Measurements from ENCODE around the gene FOXM1. TPM values are rescaled to one million over a fixed set of nuclear protein-coding genes. Genes with fewer than 3 reads are reported as not detected.

Gene FOXM1
- total RNA-seq, 2 experiments from 2014 or later, result 102 to 109 TPM

DNA sequence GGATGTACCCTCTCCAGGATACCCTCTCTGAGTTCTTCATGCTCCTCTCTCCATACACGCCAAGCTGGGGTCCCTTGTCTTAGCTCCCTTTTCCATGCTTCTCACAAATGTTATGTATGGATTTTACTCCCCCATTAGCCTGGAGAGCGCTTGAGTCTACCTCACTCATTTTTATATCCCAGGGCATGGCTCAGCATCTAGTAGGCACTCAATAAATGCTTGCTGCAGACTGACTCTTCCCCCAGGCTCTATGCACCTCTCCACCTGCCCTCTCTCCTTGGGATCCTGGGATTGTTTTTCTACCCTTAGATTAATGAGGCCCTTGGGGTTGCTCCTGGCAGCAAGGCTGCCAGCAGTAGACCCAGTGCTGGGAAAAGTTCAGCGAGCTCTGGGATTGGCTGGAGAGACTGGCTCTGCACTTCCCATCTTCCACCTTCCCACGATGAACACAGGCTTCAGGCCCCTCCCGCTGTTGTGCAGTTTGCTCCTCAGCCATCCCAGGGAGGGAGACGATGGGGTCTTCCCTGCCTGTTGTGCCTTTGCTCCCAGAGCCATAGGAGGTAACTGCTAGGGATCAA, 44.3 kb downstream of the FOXM1 start:
- CTCF ChIA-PET, result no interaction called here
- Mint-ChIP-seq H3K27ac (no peak overlapping the region), H3K27me3 (no peaks in the 10 kb centered on the region), H3K4me3 (no peak overlapping the region), H3K36me3 (ENCODE audit: low read depth) (peaks cover 10% of the 10 kb centered on the region), H3K4me1 (no peaks in the 10 kb centered on the region), H3K9me3 (no peaks in the 10 kb centered on the region)
- POLR2A ChIA-PET, result no interaction called here
- DNase-seq, result no peak

DNA sequence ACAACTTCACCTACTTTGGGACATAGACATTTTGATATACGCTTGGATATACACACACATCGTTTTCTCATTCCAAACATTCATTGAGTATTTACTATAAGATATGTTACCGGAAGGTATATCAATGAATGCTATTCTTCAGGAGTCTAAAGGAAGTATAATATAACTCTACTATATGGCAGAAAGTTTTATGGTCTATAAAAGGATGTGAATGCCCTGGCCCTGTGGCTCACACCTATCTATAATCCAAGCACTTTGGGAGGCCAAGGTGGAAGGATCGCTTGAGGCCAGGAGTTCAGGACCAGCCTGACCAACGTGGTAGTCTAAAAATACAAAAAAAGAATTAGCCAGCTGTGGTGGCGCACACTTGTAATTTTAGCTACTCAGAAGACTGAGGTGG, 47.7 kb downstream of the FOXM1 start:
- CTCF ChIA-PET, result no interaction called here
- H3K27ac Mint-ChIP-seq, result no peak overlapping the region
- H3K4me3 Mint-ChIP-seq, result no peak overlapping the region
- POLR2A ChIA-PET, result no interaction called here
- peaks cover 21% of the 10 kb centered on the region for H3K36me3 Mint-ChIP-seq (ENCODE audit: low read depth)
- no peaks in the 10 kb centered on the region for H3K9me3 Mint-ChIP-seq
- DNase-seq, result no peak
- H3K4me1 Mint-ChIP-seq, result no peaks in the 10 kb centered on the region
- no peaks in the 10 kb centered on the region for H3K27me3 Mint-ChIP-seq

DNA sequence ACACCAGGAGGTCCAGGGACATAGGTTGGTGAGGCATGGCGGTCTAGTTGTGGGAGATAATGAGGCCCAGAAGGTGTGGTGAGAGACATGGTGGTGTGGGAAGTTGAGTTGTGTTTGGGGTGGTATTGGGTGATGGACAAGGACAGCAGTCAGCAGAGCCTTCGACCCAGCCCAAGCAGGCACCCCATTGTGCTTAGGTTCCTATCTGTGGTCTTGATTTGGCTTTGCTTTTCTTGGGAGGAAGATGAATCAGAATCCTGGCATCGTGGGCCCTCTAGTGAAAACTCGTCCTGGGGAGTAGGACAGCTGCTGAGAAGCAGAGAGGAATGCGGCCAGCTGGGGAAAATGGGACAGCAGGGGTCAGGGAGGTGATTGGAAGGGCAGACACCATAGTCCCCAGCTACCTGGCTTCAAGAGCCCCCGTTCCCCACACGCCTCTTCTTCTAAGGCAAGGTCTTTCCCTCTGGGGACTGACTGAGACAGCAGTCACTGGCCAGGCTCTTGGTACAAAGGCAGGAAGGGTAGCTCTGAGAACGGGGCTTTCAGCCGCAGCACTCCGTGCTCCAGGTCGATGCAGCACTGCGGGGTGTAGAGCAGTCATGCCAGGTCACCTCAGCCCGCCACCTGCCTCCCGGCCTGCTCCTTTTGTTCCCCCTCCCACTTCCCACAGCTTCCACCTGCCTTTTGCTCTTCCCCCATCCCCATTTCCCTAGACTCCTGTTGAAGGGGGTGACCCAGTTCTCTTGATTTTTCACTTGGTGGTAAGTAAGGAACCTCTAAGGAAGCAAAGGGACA, 50.1 kb downstream of the FOXM1 start:
- no peaks in the 10 kb centered on the region for H3K27me3 Mint-ChIP-seq
- no peaks in the 10 kb centered on the region for H3K9me3 Mint-ChIP-seq
- H3K4me3 Mint-ChIP-seq, result no peak overlapping the region
- no peak for DNase-seq
- H3K4me1 Mint-ChIP-seq, result no peaks in the 10 kb centered on the region
- H3K36me3 Mint-ChIP-seq (ENCODE audit: low read depth), result peaks cover 38% of the 10 kb centered on the region
- ChIA-PET CTCF (no interaction called here), POLR2A (no interaction called here)
- no peak overlapping the region for H3K27ac Mint-ChIP-seq

DNA sequence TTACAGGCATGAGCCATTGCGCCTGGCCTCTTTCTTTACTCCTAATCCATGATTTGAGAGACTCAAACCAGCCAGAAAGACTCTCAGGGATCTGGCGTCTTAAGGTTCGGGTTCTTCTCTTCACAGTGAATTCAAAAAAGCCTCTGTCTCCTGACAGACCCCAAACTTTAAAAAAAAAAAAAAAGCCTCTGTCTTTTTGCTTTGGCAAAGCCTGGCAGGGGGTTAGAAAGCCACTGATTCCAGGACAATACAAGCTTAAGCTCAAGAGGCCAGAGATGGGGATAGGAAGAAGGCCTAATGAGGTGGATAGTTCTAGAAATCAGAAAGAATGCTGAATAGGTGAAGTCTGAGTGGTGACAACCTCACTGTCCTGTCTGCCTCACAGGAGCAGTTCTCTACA, 50.9 kb downstream of the FOXM1 start:
- CTCF ChIA-PET, result no interaction called here
- H3K27ac Mint-ChIP-seq, result no peak overlapping the region
- POLR2A ChIA-PET, result no interaction called here
- H3K9me3 Mint-ChIP-seq, result no peaks in the 10 kb centered on the region
- H3K27me3 Mint-ChIP-seq, result no peaks in the 10 kb centered on the region
- no peak overlapping the region for H3K4me3 Mint-ChIP-seq
- no peak for DNase-seq
- no peaks in the 10 kb centered on the region for H3K4me1 Mint-ChIP-seq
- peaks cover 35% of the 10 kb centered on the region for H3K36me3 Mint-ChIP-seq (ENCODE audit: low read depth)

DNA sequence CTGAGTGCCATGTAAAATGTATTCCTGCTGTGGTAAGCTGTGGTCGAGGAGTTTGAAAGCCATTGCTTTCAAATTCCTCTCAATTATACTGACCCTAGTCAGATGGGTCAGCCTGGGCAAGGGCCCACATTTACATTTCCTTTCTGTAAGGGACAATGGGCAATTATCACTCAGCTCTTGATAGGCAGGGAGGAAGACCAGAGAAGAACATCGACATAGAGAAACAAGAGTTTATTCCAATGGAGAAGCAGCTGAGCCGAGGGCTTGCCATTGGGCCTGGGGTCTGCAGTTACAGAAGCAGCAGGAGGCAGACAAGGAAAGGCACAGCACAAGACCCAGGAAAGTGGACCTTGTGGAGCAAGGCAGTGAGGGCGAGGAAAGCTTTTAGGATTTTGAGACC, 51.8 kb downstream of the FOXM1 start:
- ChIA-PET POLR2A (no interaction called here), CTCF (no interaction called here)
- DNase-seq, result no peak
- Mint-ChIP-seq H3K36me3 (ENCODE audit: low read depth) (peaks cover 37% of the 10 kb centered on the region), H3K4me1 (no peaks in the 10 kb centered on the region), H3K9me3 (no peaks in the 10 kb centered on the region), H3K4me3 (no peak overlapping the region), H3K27me3 (no peaks in the 10 kb centered on the region), H3K27ac (no peak overlapping the region)

DNA sequence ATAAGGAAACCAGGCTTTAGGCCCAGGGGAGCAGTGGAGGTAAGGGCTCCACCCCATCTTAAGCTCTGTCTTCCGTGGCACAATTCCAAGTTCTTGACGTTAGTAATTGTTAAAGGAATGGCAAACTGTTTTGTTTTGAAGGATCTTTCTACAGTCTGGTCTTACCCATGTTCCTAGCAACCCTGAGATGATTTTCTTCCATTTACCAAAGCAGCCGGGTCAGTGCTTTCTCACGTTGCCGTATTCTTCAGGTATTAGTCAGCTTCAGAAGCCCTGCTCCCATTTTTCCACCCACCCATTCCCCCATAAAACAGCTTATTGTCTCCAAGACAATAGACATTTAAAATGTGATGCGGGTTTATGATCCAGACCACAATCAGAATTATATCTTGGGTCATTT, 52.4 kb downstream of the FOXM1 start:
- H3K36me3 Mint-ChIP-seq (ENCODE audit: low read depth), result peaks cover 43% of the 10 kb centered on the region
- no peak overlapping the region for H3K27ac Mint-ChIP-seq
- H3K27me3 Mint-ChIP-seq, result no peaks in the 10 kb centered on the region
- ChIA-PET CTCF (no interaction called here), POLR2A (no interaction called here)
- no peak for DNase-seq
- no peaks in the 10 kb centered on the region for H3K9me3 Mint-ChIP-seq
- no peaks in the 10 kb centered on the region for H3K4me1 Mint-ChIP-seq
- no peak overlapping the region for H3K4me3 Mint-ChIP-seq

DNA sequence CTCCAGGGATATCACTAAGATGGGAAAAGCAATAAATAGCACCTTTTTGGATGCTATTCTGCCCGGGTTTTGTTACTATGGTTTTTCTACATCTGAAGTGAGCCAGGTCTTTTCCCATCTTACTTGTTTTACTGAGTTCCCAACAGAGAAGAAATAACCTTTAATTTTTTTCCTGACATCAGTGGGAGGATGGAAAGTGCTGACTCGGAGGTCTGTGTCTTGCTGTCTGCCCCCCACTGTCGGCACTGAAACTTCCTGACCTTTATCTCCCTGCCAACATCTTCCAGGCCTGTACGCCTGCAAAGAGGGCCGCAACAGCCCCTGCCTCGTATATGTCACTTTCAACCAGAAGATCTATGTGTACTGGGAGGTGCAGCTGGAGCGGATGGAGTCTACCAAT, 53.5 kb downstream of the FOXM1 start:
- peaks cover 38% of the 10 kb centered on the region for H3K36me3 Mint-ChIP-seq (ENCODE audit: low read depth)
- H3K27ac Mint-ChIP-seq, result no peak overlapping the region
- no peak overlapping the region for H3K4me3 Mint-ChIP-seq
- ChIA-PET CTCF (no interaction called here), POLR2A (no interaction called here)
- no peaks in the 10 kb centered on the region for H3K4me1 Mint-ChIP-seq
- DNase-seq, result no peak
- H3K27me3 Mint-ChIP-seq, result no peaks in the 10 kb centered on the region
- no peaks in the 10 kb centered on the region for H3K9me3 Mint-ChIP-seq

DNA sequence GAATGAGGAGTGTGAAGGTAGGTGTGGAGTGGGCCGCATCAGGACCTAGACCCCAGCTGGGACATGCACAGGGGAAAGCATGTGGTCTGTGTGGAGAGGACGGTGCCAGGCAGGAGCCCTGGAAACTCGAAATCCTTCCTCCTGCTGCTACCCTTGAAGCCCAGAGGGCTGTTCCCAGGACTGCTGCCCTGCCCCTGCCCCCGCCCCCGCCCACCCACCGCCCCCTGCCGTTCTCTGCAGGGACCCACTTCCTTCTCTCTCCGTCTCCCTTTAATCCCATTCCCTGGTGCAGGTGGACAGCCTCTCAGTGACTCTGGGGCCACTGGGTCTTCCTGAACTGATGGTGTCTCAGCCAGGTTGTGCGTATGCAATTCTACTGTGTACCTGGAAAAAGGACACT, 56.5 kb downstream of the FOXM1 start:
- ChIA-PET CTCF (interaction anchor here (0.9 kb wide), 1 partner anchor 137 kb away, joined by 3 read pairs; no protein-coding TSS in a partner anchor), POLR2A (no interaction called here)
- DNase-seq, result no peak
- no peak overlapping the region for H3K4me3 Mint-ChIP-seq
- H3K4me1 Mint-ChIP-seq, result peaks cover 3% of the 10 kb centered on the region
- no peaks in the 10 kb centered on the region for H3K27me3 Mint-ChIP-seq
- H3K27ac Mint-ChIP-seq, result no peak overlapping the region
- peaks cover 47% of the 10 kb centered on the region for H3K36me3 Mint-ChIP-seq (ENCODE audit: low read depth)
- no peaks in the 10 kb centered on the region for H3K9me3 Mint-ChIP-seq

DNA sequence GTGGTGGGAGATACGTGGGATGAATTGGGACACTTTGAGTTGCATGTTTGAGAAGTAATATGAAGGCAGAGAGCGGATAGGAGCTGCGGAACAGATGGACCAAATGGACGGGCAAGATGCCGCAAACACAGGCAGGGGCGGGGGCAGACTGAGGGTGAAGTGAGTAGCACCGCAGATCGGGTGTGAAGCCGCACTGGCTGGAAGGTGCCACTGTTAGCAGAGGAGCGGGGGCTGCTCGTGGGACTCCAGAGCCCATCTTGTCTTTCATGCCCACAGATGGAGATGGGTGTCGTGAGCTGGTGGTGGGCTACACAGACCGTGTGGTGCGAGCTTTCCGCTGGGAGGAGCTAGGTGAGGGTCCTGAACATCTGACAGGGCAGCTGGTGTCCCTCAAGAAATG, 57.2 kb downstream of the FOXM1 start:
- ChIA-PET CTCF (interaction anchor here (0.9 to 1.1 kb wide), 2 partner anchors 136 to 137 kb away, joined by 3 to 5 read pairs; no protein-coding TSS in a partner anchor), POLR2A (no interaction called here)
- H3K4me3 Mint-ChIP-seq, result no peak overlapping the region
- H3K27me3 Mint-ChIP-seq, result no peaks in the 10 kb centered on the region
- no peaks in the 10 kb centered on the region for H3K9me3 Mint-ChIP-seq
- DNase-seq, result no peak
- H3K27ac Mint-ChIP-seq, result no peak overlapping the region
- H3K36me3 Mint-ChIP-seq (ENCODE audit: low read depth), result peaks cover 42% of the 10 kb centered on the region
- H3K4me1 Mint-ChIP-seq, result peaks cover 6% of the 10 kb centered on the region

DNA sequence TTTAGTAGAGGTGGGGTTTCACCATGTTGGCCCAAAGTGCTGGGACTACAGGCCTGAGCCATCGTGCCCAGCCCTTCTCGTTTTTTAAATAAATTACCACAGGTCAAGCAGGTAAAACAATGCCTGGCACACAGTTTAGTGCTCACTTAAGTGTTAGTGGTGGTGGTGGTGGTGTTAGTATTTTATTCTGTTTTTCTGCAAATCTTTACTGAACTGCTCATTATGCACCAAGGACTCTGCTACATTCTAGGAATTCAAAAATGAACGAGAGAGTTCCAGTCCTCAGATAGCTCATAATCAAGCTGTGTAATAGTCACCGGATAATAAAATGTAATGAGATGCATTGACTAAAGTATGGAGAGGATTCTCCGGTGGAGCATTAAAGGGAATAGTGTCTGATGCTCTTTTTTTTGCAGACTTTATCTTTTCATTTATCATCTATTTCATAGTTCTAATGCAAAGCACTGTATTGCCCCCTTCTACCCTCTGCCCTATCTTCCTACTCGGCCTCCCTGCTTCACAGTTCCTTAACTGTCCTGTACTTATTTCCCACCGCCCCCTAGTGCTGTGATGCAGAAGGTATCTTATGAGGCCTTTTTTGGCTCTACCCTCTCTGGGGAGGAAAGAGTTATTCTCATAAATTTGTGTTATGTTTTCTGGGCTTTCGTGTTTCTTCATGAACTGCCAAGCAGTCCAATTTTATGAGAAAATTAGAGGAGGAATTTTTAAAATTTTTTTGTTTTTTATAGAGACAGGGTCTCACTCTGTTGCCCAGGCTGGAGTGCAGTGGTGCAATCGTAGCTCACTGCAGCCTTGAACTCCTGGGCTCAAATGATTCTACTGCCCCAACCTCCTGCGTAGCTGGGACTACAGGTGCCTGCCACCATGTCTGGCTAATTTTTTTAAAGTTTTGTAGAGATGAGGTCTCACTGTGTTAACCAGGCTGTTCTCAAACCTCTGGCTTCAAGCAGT, 63.5 kb downstream of the FOXM1 start:
- Mint-ChIP-seq H3K27me3 (no peaks in the 10 kb centered on the region), H3K4me1 (peaks cover 27% of the 10 kb centered on the region), H3K36me3 (ENCODE audit: low read depth) (peaks cover 9% of the 10 kb centered on the region), H3K9me3 (no peaks in the 10 kb centered on the region), H3K27ac (peak overlapping the region; percentile 97), H3K4me3 (peak overlapping the region; percentile 99)
- POLR2A ChIA-PET, result interaction anchor here (0.9 to 3.8 kb wide), 7 partner anchors 16 to 130 kb away, joined by 3 to 36 read pairs (median 6); partner anchors contain the start of genes FKBP4, FOXM1 and RHNO1
- CTCF ChIA-PET, result interaction anchor here (1.0 to 3.1 kb wide), 6 partner anchors 13 to 131 kb away, joined by 3 to 14 read pairs (median 4); no protein-coding TSS in a partner anchor
- DNase-seq, result peak; percentile 63

DNA sequence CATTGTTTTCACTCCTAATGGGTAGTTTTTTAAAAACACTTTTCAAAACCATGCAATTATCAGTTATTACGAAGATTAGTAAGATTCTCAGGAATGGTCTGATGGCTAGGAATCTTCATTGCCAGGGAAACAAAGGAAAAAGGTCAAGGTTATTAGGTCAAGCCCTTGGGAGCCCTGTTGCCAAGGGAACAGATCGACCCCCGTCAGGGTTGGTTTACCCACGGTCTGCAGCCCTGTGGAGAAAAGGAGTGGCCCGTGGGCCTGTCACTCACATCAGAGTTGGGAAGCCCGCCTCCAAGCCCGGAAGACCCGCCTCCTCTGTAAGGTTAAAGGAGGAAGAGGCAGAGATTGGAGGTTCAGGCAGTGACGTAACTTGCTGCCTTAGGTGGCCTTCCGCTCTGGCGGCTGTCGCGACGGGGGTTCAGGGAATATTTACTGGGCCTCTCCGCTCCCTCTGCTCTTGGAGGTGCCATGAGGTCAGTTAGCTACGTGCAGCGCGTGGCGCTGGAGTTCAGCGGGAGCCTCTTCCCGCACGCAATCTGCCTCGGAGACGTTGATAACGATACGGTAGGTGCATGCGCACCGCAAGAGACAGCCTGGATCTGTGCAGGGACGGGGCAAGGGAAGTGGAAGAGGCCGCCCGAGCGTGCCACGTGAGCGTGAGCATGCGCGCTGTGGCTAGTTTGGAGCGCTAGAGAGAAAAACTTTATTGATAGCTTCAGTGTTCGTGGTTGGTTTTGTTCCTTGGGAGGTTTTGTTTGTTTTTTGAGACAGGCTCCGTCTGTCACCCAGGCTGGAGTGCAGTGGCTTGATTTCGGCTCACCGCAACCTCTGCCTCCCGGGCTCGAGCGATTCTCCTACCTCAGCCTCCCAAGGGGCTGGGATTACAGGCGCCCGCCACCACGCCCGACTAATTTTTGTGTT, 64.4 kb downstream of the FOXM1 start, which contains the start of gene ITFG2:
ITFG2 (plus strand) TSS at position 379 of the 924 bp plus-strand sequence; CDS start at position 472, 93 bp downstream.
- Mint-ChIP-seq H3K4me3 (peak within 1 kb of the TSS; percentile 99), H3K27ac (peak within 1 kb of the TSS; percentile 97), H3K27me3 (no peaks in the 10 kb centered on the region), H3K36me3 (ENCODE audit: low read depth) (no peaks in the 10 kb centered on the region), H3K4me1 (peaks cover 27% of the 10 kb centered on the region), H3K9me3 (no peaks in the 10 kb centered on the region)
- DNase-seq, result peak; percentile 98
- POLR2A ChIA-PET, result interaction anchor here (0.7 to 3.8 kb wide), 7 partner anchors 15 to 129 kb away, joined by 3 to 36 read pairs (median 6); partner anchors contain the start of genes FKBP4, FOXM1 and RHNO1
- CTCF ChIA-PET, result interaction anchor here (1.6 to 3.1 kb wide), 4 partner anchors 12 to 130 kb away, joined by 3 to 14 read pairs (median 6); no protein-coding TSS in a partner anchor

DNA sequence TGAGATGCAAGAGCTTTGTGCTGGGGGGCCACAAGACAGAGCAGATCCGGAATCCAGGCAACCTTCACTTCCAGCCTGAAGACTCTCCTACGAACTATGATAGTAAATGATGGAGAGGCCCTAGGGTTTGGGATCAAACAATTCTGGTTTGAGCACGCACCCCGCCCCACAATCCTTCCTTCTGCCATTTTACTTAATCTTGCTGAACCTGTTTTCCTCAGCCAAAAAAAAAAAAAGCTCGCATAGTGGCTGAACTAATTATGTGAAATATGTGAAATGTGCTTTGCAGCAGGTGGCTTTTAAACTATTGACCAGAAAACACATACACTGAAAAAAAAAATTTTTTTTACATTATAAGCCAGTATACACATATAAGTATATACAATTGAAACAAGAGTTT, 65.2 kb downstream of the FOXM1 start:
- POLR2A ChIA-PET, result interaction anchor here (2.0 to 3.8 kb wide), 4 partner anchors 14 to 121 kb away, joined by 6 to 36 read pairs (median 15); partner anchors contain the start of genes FKBP4, FOXM1 and RHNO1
- DNase-seq, result no peak
- H3K9me3 Mint-ChIP-seq, result no peaks in the 10 kb centered on the region
- H3K27ac Mint-ChIP-seq, result no peak overlapping the region
- H3K27me3 Mint-ChIP-seq, result no peaks in the 10 kb centered on the region
- peak overlapping the region; percentile 99 for H3K4me3 Mint-ChIP-seq
- CTCF ChIA-PET, result interaction anchor here (2.0 kb wide), 1 partner anchor 16 kb away, joined by 4 read pairs; no protein-coding TSS in a partner anchor
- H3K4me1 Mint-ChIP-seq, result peaks cover 27% of the 10 kb centered on the region
- peaks cover 6% of the 10 kb centered on the region for H3K36me3 Mint-ChIP-seq (ENCODE audit: low read depth)
